Peyer's patch (tissue), 4 donors: ENCODE results near the gene WWP2.

ENCODE experiments used
- POLR2A ChIP-seq, 2 donors: fragments of 450-650 bp; IDR thresholded peaks; one replicate each; pipeline ENCODE4 v1.5.1; 2017; ENCODE audit warnings: antibody characterized with exemption in 2 of 2, mild to moderate bottlenecking in 2 of 2, moderate library complexity in 2 of 2
- TF ChIP-seq, protein P1 (sequence below), 6 experiments: fragments of 450-650 bp in 4 of 6; fragments of 200-600 bp in 2 of 6; sonication (generic) in 1 of 6; IDR thresholded peaks; one replicate each; pipeline ENCODE4 v1.5.1; 2017 to 2019; ENCODE audit warnings: antibody characterized with exemption in 6 of 6, mild to moderate bottlenecking in 3 of 6, moderate library complexity in 1 of 6

DNA sequence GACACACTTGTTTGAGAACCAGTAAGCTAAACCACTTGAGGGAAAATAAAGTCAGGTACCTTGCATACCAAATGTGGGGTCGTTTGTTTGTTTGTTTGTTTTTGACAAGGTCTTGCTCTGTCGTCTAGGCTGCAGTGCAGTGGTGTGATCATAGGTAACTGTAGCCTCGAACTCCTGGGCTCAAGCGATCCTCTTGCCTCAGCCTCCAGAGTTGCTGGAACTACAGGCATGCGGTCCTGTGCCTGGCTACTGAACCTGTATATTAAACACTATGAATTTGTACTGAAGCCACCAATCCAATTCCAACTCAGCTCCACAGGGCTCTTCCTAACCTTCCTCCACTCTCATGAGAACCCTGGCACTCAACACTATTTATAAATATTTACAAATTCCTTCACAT lies 51.9 kb downstream of the WWP2 start:
- TF ChIP-seq, protein P1, sequence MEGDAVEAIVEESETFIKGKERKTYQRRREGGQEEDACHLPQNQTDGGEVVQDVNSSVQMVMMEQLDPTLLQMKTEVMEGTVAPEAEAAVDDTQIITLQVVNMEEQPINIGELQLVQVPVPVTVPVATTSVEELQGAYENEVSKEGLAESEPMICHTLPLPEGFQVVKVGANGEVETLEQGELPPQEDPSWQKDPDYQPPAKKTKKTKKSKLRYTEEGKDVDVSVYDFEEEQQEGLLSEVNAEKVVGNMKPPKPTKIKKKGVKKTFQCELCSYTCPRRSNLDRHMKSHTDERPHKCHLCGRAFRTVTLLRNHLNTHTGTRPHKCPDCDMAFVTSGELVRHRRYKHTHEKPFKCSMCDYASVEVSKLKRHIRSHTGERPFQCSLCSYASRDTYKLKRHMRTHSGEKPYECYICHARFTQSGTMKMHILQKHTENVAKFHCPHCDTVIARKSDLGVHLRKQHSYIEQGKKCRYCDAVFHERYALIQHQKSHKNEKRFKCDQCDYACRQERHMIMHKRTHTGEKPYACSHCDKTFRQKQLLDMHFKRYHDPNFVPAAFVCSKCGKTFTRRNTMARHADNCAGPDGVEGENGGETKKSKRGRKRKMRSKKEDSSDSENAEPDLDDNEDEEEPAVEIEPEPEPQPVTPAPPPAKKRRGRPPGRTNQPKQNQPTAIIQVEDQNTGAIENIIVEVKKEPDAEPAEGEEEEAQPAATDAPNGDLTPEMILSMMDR (IDR thresholded peaks at IDR 0.05): no peak
- no peak for TF ChIP-seq POLR2A (IDR thresholded peaks at IDR 0.05)
